ENCODE data around the gene THAP7. TPM values are rescaled to one million over a fixed set of nuclear protein-coding genes. Genes with fewer than 3 reads are reported as not detected.

The THAP7 gene
- total and polyA plus RNA-seq, 2 of the 13 experiments (the other 11 are each of a cell fraction or from before 2014, with no cell fraction given), result 13.0 to 25.5 TPM

- 0 out of 2 replicates have a peak, but pooled peaks have one; percentile 81 for TF ChIP-seq PRDM4 (CRISPR knock-in tag; IDR thresholded peaks at IDR 0.05; ENCODE audit: borderline replicate concordance)
- peak; percentile 32; the same call in 1 of the 2 replicates for TF ChIP-seq HINFP (CRISPR knock-in tag; IDR thresholded peaks at IDR 0.05; ENCODE audit: low read depth)
- TF ChIP-seq ZNF292 (CRISPR knock-in tag; IDR thresholded peaks at IDR 0.05; ENCODE audit: borderline replicate concordance, low read depth), result no peak
- TF ChIP-seq ZNF816 (CRISPR knock-in tag; IDR thresholded peaks at IDR 0.05; ENCODE audit: borderline replicate concordance), result no peak
- TF ChIP-seq NKX3-1 (CRISPR knock-in tag; IDR thresholded peaks at IDR 0.05), result peak; percentile 87; the same call in 1 of the 2 replicates
- TF ChIP-seq ZNF496 (CRISPR knock-in tag; IDR thresholded peaks at IDR 0.05; ENCODE audit: insufficient replicate concordance), result no peak
- no peak for TF ChIP-seq HNF1A (IDR thresholded peaks at IDR 0.05; ENCODE audit: low read depth)
- TF ChIP-seq HNF1A (CRISPR knock-in tag; IDR thresholded peaks at IDR 0.05; ENCODE audit: borderline replicate concordance), result no peak
- peak; percentile 53; the same call in 1 of the 2 replicates for TF ChIP-seq PATZ1 (CRISPR knock-in tag; IDR thresholded peaks at IDR 0.05)
- no peak for TF ChIP-seq SNAPC2 (CRISPR knock-in tag; IDR thresholded peaks at IDR 0.05)
- TF ChIP-seq ZNF75D (CRISPR knock-in tag; IDR thresholded peaks at IDR 0.05; ENCODE audit: borderline replicate concordance), result no peak
- TF ChIP-seq NFKBIZ (CRISPR knock-in tag; IDR thresholded peaks at IDR 0.05), result peak; percentile 76; the same call in 1 of the 2 replicates
- no peak for TF ChIP-seq ATF4 (CRISPR knock-in tag; IDR thresholded peaks at IDR 0.05)
- TF ChIP-seq ZNF264 (CRISPR knock-in tag; IDR thresholded peaks at IDR 0.05), result 0 out of 2 replicates have a peak, but pooled peaks have one; percentile 34
- no peak; the same call in 1 of the 2 replicates for TF ChIP-seq ZNF788 (CRISPR knock-in tag; IDR thresholded peaks at IDR 0.05; ENCODE audit: borderline replicate concordance)
- no peak for TF ChIP-seq SRSF1 (optimal IDR thresholded peaks at IDR 0.05; ENCODE audit: low read depth, low read length)
- no peak for TF ChIP-seq ZNF720 (CRISPR knock-in tag; IDR thresholded peaks at IDR 0.05)
These were observed 7.9 kb upstream of the THAP7 start (continued) for GRCh38 chr22:21009638-21010425.
